Measurements from ENCODE around the gene TBC1D8B.
A peak's percentile ranks its signal among the peaks of the same experiment; 100 is the strongest.

The TBC1D8B gene

GRCh38 chrX:106906361-106906760 lies 103.9 kb downstream of the TBC1D8B start:
- H3K9me3 Mint-ChIP-seq: no peaks in the 10 kb centered on the region

GRCh38 chrX:106912864-106913263 lies 110.4 kb downstream of the TBC1D8B start:
- H3K9me3 Mint-ChIP-seq: no peaks in the 10 kb centered on the region
- H3K27ac Mint-ChIP-seq: no peak overlapping the region
- ATAC-seq (no peak), DNase-seq (ENCODE audit: low spot score in 2 of 2) (no peak)
- H3K36me3 Mint-ChIP-seq: no peaks in the 10 kb centered on the region
- peaks cover 11% of the 10 kb centered on the region for H3K4me1 Mint-ChIP-seq
- H3K4me3 Mint-ChIP-seq: no peak overlapping the region

More at GRCh38 chrX:106906361-106906760, 103.9 kb downstream of the TBC1D8B start:
- no peaks in the 10 kb centered on the region for H3K4me1 Mint-ChIP-seq
- H3K27ac Mint-ChIP-seq: no peak overlapping the region
- H3K4me3 Mint-ChIP-seq: no peak overlapping the region
- DNase-seq (ENCODE audit: low spot score in 2 of 2) (no peak), ATAC-seq (no peak)
- no peaks in the 10 kb centered on the region for H3K36me3 Mint-ChIP-seq

GRCh38 chrX:106917830-106918500 lies 115.5 kb downstream of the TBC1D8B start:
- Mint-ChIP-seq H3K27ac (peak overlapping the region; percentile 56), H3K4me3 (no peak overlapping the region), H3K4me1 (peaks cover 15% of the 10 kb centered on the region), H3K9me3 (no peaks in the 10 kb centered on the region), H3K36me3 (no peaks in the 10 kb centered on the region)
- ATAC-seq (peak; percentile 45), DNase-seq (ENCODE audit: low spot score in 2 of 2) (no peak)

GRCh38 chrX:106919932-106920452 lies 117.5 kb downstream of the TBC1D8B start, which contains the start of gene CLDN2:
CLDN2 (plus strand) TSS chrX:106920402; CDS start chrX:106928229, 7,827 bp downstream.
- no peak for DNase-seq (ENCODE audit: low spot score in 2 of 2)
- H3K4me3 Mint-ChIP-seq: no peak within 1 kb of the TSS
- no peak within 1 kb of the TSS for H3K27ac Mint-ChIP-seq
- ATAC-seq: no peak
- H3K9me3 Mint-ChIP-seq: no peaks in the 10 kb centered on the region
- no peaks in the 10 kb centered on the region for H3K36me3 Mint-ChIP-seq
- peaks cover 15% of the 10 kb centered on the region for H3K4me1 Mint-ChIP-seq

GRCh38 chrX:106921637-106922036 lies 119.2 kb downstream of the TBC1D8B start:
- H3K4me3 Mint-ChIP-seq: no peak overlapping the region
- DNase-seq (ENCODE audit: low spot score in 2 of 2): no peak
- ATAC-seq: no peak
- no peaks in the 10 kb centered on the region for H3K36me3 Mint-ChIP-seq
- no peaks in the 10 kb centered on the region for H3K9me3 Mint-ChIP-seq
- H3K27ac Mint-ChIP-seq: no peak overlapping the region
- peaks cover 15% of the 10 kb centered on the region for H3K4me1 Mint-ChIP-seq

All from stimulated activated effector memory CD8-positive, alpha-beta T cell treated with anti-CD3 and anti-CD28 coated beads, Interleukin-12 subunit alpha, Interleukin-12 subunit beta, amount 100 ng/mL, for 72 hours (primary cell).